Breast epithelium (tissue), 4 donors: ENCODE measurements around the gene COL28A1. TPM values are rescaled to one million over a fixed set of nuclear protein-coding genes. Genes with fewer than 3 reads are reported as not detected.

Experiments
- DNase-seq, 2 donors: peaks; one replicate each; pipeline ENCODE4 v3.0.0-alpha.2; 2019; ENCODE audit warnings: low spot score in 2 of 2
- H3K27ac ChIP-seq, 2 donors: fragments of 200-600 bp; sonication (generic) in 1 of 2; one replicate each; pipeline ENCODE4 v1.5.1; 2016 to 2019; ENCODE audit warnings: mild to moderate bottlenecking in 1 of 2
- H3K27me3 ChIP-seq, 2 donors: fragments of 200-600 bp; sonication (generic) in 1 of 2; one replicate each; pipeline versions ENCODE4 v1.5.1 to v1.6.0; 2017 to 2019; ENCODE audit warnings: control low read depth in 1 of 2, mild to moderate bottlenecking in 1 of 2
- H3K36me3 ChIP-seq: fragments of 200-600 bp; one replicate; pipeline ENCODE4 v1.5.1; 2019
- H3K4me1 ChIP-seq, 2 donors: fragments of 200-600 bp; sonication (generic); one replicate each; pipeline ENCODE4 v1.5.1; 2016 to 2019; ENCODE audit warnings: control low read depth in 1 of 2
- H3K4me3 ChIP-seq, 3 donors: fragments of 200-600 bp; sonication (generic); 1 replicate in 2 of 3; 2 replicates in 1 of 3; pipeline ENCODE4 v1.5.1; 2016 to 2019; ENCODE audit warnings: mild to moderate bottlenecking in 3 of 3, moderate library complexity in 2 of 3
- H3K9me3 ChIP-seq, 2 donors: fragments of 200-600 bp; sonication (generic) in 1 of 2; one replicate each; pipeline ENCODE4 v1.5.1; 2016 to 2019; ENCODE audit warnings: control low read depth in 1 of 2
- POLR2A ChIP-seq: fragments of 450-650 bp; IDR thresholded peaks from one replicate; pipeline ENCODE4 v1.6.1; 2016; ENCODE audit warnings: antibody characterized with exemption, mild to moderate bottlenecking, moderate library complexity
- POLR2AphosphoS5 ChIP-seq, 3 donors: sonication (generic); formaldehyde crosslinking; IDR thresholded peaks; one replicate each; pipeline ENCODE4 v1.6.1; 2017; ENCODE audit warnings: antibody characterized with exemption in 3 of 3
- intact Hi-C: fragments of 100-400 bp; cut with DNase I; formaldehyde crosslinking; loops from one replicate; pipeline ENCODE4 v1.15.1; 2023; ENCODE audit warnings: low total_unique reads
- total RNA-seq, 3 donors: library from RNA; depleted of rRNA; stranded (reverse); fragments of >200 nt; gene quantifications; one replicate each; pipeline ENCODE4 v1.1.0, GENCODE V29; 2016
- TF ChIP-seq, protein P1 (sequence below), 3 donors: fragments of 450-650 bp; IDR thresholded peaks; one replicate each; pipeline ENCODE4 v1.5.1; 2016 to 2017; ENCODE audit warnings: antibody characterized with exemption in 3 of 3, mild to moderate bottlenecking in 3 of 3, moderate library complexity in 3 of 3

COL28A1 gene
- total RNA-seq, 3 donors from 2014 or later: 1.1 to 5.7 (median 4.9) TPM

GRCh38 chr7:7344583-7344982 lies 191.1 kb downstream of the COL28A1 start:
- Histone ChIP-seq H3K36me3 (no peaks in the 10 kb centered on the region), H3K4me3 (no peak overlapping the region), H3K4me1 (no peaks in the 10 kb centered on the region), H3K9me3 (no peaks in the 10 kb centered on the region), H3K27me3 (no peaks in the 10 kb centered on the region), H3K27ac (no peak overlapping the region)
- TF ChIP-seq POLR2AphosphoS5 (IDR thresholded peaks at IDR 0.05) (no peak), POLR2A (no peak)
- TF ChIP-seq, protein P1, sequence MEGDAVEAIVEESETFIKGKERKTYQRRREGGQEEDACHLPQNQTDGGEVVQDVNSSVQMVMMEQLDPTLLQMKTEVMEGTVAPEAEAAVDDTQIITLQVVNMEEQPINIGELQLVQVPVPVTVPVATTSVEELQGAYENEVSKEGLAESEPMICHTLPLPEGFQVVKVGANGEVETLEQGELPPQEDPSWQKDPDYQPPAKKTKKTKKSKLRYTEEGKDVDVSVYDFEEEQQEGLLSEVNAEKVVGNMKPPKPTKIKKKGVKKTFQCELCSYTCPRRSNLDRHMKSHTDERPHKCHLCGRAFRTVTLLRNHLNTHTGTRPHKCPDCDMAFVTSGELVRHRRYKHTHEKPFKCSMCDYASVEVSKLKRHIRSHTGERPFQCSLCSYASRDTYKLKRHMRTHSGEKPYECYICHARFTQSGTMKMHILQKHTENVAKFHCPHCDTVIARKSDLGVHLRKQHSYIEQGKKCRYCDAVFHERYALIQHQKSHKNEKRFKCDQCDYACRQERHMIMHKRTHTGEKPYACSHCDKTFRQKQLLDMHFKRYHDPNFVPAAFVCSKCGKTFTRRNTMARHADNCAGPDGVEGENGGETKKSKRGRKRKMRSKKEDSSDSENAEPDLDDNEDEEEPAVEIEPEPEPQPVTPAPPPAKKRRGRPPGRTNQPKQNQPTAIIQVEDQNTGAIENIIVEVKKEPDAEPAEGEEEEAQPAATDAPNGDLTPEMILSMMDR (IDR thresholded peaks at IDR 0.05): no peak
- no peak for DNase-seq
- intact Hi-C loops: no loop called here

DNA sequence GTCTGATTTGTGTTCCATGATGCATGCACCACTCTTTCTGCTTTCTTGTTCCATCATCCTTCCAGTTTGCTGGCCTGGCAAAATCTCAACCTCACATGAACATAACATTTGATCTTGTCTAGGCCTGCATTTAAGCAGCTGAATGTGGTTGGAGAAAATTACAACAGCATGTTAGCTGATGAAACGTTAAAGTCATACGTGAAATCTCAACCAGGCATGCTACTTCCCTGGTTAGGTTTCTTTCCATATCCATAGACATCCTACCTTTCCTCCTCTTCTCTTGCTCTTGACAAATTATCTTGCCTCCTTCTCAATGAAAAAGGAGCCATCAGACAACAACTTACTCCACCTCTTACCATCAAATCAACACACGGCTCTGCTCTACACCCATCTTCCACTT lies 199.8 kb downstream of the COL28A1 start:
- no peaks in the 10 kb centered on the region for H3K9me3 ChIP-seq
- intact Hi-C loops: no loop called here

DNA sequence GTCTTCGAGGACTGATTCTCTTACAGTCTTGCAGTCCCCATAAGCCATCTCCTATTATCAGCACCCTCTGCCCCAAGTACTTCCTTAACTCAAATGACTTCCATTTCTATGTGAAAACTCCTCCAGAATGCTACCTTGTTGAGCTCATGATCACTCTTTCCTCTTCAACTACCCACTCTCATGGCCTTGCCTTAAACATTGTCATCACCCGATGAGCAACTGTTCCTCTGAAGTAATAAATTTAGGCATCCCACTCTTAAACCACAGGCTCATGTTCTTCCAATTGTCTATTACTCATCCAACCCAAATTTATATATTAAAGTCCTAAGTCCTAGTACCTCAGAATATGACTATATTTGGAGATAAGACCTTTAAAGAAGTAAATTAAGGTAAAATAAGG lies 200.5 kb downstream of the COL28A1 start:
- TF ChIP-seq, protein P1 (IDR thresholded peaks at IDR 0.05): no peak
- TF ChIP-seq POLR2A (no peak), POLR2AphosphoS5 (IDR thresholded peaks at IDR 0.05) (no peak)

More for the DNA sequence above, 199.8 kb downstream of the COL28A1 start:
- Histone ChIP-seq H3K36me3 (no peaks in the 10 kb centered on the region), H3K4me1 (no peaks in the 10 kb centered on the region), H3K27ac (no peak overlapping the region), H3K4me3 (no peak overlapping the region), H3K27me3 (no peaks in the 10 kb centered on the region)
- no peak for DNase-seq
- TF ChIP-seq POLR2AphosphoS5 (IDR thresholded peaks at IDR 0.05) (no peak), POLR2A (no peak)
- TF ChIP-seq, protein P1 (IDR thresholded peaks at IDR 0.05): no peak

DNA sequence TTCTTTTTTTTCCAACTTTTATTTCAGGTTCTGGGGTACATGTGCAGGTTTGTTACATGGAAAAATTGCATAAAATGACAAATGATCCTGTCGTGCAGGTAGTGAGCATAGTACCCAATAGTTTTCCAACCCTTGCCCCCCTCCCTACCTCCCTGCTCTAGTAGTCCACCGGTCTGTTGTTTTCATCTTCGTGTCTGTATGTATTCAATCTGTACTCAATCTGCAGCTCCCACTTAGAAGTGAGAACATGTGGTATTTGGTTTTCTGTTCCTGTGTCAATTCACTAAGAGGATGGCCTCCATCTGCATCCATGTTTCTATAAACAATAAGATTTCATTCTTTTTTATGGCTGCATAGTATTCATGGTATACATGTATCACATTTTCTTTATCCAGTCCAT lies 202.1 kb downstream of the COL28A1 start:
- Histone ChIP-seq H3K4me1 (no peaks in the 10 kb centered on the region), H3K4me3 (no peak overlapping the region), H3K36me3 (no peaks in the 10 kb centered on the region), H3K27ac (no peak overlapping the region), H3K9me3 (no peaks in the 10 kb centered on the region), H3K27me3 (no peaks in the 10 kb centered on the region)
- no peak for DNase-seq
- no peak for TF ChIP-seq POLR2AphosphoS5 (IDR thresholded peaks at IDR 0.05)
- TF ChIP-seq, protein P1 (IDR thresholded peaks at IDR 0.05): no peak
- TF ChIP-seq POLR2A: no peak
- intact Hi-C loops: no loop called here

More for the DNA sequence above, 200.5 kb downstream of the COL28A1 start:
- Histone ChIP-seq H3K4me1 (no peaks in the 10 kb centered on the region), H3K36me3 (no peaks in the 10 kb centered on the region), H3K9me3 (no peaks in the 10 kb centered on the region), H3K27ac (no peak overlapping the region), H3K4me3 (no peak overlapping the region), H3K27me3 (no peaks in the 10 kb centered on the region)
- DNase-seq: no peak
- intact Hi-C loops: no loop called here

DNA sequence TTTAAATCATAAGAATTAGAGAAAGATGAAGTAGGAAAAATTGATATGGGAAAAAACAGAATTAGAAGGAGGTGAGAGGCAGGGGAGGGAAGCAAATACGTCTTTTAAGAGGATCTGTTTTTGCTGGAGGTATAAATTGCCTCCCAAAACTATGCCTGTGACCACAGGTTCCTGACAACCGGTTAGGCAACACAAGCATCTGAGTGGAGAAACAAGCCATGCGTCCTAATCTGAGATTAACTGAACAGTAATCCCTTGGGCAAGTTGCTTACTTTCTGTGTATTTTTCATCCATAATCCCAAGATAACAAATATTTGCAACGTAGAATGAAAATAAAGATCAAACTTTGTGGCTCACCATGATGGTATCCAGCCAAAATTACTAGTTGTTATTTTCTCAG lies 204.2 kb downstream of the COL28A1 start:
- TF ChIP-seq, protein P1 (IDR thresholded peaks at IDR 0.05): no peak
- no peak for TF ChIP-seq POLR2AphosphoS5 (IDR thresholded peaks at IDR 0.05)
- no peak for TF ChIP-seq POLR2A
- no peaks in the 10 kb centered on the region for H3K27me3 ChIP-seq
- no peak for DNase-seq
- no peaks in the 10 kb centered on the region for H3K36me3 ChIP-seq
- intact Hi-C loops: no loop called here
- no peak overlapping the region for H3K4me3 ChIP-seq
- no peak overlapping the region for H3K27ac ChIP-seq
- H3K4me1 ChIP-seq: no peaks in the 10 kb centered on the region
- H3K9me3 ChIP-seq: no peaks in the 10 kb centered on the region
